NCI-H128 (cell line): ENCODE data around the gene SRPK2.

Source experiments
- DNase-seq: peaks from one replicate; lab custom pipeline; 2025; ENCODE audit not compliant: unreplicated experiment; lab: John Stamatoyannopoulos, UW

Gene SRPK2

DNA sequence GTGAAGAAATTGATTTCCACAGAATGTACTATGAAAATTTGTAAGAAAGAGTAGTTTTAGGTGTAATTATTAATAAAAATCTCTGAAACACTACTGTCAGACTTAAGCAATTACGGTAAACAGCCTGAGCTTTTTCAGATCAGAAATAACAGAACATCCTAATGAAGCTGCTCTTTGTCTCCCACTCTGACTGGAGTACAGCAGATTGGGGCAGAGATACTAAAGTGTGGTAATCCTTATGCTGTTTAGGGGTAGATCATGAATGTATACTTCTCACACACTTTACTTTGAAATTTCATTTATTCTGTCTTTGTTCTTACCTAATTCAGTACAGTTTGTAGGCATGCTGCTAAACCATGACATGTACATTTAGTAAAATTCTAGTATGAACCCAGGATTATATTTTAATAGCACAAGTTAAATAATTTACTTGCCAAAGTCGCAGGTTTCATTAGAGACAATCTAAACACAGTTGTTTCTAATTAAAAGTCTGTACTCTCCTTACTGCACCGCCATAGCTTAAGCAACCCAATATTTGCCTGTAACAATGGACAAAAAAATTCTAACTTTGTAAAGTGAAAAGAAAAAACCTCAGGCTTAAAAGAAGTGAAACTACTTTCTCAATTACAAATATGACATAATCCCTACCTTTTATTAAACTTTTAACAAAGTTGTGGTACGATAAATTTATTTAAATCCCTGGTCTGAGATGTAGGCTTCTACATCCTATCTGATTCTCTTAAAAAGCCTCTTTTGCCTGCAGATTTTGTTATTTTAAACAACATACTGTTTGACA is 286.0 kb downstream of the SRPK2 start:
- DNase-seq: no peak

- DNase-seq: no peak
Measured at GRCh38 chr7:105101864-105102263, 286.9 kb downstream of the SRPK2 start.

- DNase-seq: no peak
Measured at GRCh38 chr7:105098863-105099515, 289.7 kb downstream of the SRPK2 start.

DNA sequence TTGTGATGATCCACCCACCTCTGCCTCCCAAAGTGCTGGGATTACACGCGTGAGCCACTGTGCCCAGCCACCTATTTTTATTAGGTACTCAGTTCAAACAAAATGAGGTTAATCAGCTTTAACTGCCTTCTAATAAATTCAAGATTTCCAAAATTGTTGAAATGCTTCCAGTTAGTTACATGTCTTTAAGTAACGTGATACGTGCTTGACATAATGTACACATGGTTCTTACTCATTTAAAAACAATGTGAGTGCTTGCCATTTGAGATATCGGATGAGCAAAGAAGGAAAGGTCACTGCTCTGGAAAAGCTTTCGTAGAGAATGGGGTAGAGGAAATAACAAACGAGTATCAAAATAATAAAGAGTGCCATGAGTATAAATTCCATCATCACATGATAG is 291.1 kb downstream of the SRPK2 start:
- no peak for DNase-seq

DNA sequence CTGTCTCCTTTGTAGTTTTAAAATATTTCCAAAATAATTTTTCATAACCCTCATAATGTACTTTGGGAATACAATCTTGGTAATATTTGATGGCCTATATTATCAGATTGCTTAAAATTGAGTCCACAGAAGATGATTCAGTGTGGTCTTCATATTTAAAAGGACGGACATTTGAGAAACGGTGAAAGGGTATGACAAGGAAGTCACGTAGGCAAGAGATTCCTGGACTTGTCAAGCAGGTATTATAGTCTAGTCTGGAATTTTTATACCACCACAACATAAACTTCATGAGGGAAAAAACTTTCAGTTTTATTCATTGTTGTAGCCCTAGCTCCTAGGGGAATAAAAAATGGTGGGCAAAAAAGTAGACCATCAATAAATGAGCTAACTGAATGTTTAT is 292.4 kb downstream of the SRPK2 start:
- no peak for DNase-seq

DNA sequence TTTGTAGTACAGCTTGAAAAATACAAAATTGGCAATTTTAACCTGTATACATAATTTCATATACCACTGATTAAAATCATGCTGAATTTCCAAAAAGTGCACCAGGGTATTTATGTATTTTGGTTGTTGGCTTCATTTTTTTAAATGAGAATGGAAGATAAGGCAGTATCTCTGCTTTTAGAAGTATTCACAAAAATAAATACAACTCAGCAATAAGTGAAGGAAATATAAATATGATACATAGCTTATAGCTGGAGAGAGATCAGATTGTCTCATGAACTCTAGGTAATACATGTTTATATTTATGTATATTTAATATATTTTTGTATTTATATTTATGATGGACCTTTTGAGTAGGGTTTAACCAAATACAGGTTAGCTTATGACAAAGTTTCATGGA is 293.8 kb downstream of the SRPK2 start:
- no peak for DNase-seq

- no peak for DNase-seq
Measured at GRCh38 chr7:105088456-105088855, 300.3 kb downstream of the SRPK2 start.

GRCh38 chr7:105087981-105088380 is 300.7 kb downstream of the SRPK2 start:
- DNase-seq: no peak

DNA sequence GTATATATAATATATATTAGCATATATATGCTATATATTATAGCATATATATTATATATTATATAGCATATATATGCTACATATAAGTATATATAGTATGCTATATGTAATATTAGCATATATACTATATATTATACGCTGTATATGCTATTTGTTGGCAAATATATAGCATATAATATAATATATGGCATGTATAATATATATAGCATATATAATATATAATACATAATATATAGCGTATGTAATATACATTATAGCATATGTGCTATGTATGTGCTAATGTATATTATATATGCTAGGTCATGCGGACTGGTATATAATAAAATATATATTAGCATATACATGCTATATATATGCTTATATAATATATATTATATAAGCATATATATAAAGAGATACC is 301.9 kb downstream of the SRPK2 start:
- DNase-seq: no peak

DNA sequence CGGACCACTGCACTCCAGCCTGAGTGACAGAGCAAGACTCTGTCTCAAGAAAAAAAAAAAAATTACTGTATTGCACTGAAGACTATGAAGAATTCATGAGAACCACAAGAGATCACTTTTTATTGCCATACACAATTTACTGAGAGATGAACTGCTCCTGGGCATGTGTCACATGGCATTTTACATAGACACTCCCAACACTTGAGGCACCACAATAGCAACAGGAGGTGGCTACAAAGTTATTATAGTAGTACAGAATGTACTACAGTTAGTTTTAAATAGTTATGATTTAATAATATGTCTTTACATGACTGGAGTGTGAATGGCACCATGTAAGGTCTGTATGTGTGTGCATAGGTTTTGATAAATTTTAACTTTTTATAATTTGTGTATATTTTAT is 304.1 kb downstream of the SRPK2 start:
- DNase-seq: no peak

DNA sequence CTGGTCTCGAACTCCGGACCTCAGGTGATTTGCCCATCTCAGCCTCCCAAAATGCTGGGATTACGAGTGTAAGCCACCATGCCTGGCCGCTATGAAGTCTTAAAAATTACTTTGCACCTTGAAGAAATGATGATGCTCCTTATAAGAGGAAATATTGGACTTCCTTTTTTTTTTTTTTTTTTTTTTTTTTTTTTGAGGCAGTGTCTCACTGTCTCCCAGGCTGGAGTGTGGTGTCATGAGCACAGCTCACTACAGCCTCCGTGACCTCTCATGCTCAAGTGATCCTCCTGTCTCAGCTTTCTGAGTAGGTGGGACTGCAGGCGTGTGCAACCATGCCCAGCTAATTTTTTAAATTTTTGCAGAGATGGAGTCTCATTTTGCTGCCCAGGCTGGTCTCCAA is 309.4 kb downstream of the SRPK2 start:
- DNase-seq: no peak

DNA sequence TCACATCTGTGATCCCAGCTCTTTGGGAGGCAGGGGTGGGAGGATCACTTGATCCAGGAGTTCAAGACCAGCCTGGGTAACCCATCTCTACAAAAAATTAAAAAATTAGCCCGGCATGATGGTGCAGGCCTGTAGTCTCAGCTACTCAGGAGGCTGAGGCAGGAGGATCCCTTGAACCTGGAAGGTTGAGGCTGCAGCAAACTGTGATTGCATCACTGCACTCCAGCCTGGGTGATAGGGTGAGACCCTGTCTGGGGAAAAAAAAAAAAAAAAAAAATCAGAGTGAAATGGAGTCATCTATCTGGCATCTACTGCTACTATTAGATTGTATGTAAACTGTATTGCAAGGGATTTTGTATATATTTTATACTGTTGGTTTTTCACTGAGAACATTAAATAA is 315.6 kb downstream of the SRPK2 start:
- DNase-seq: no peak

- DNase-seq: no peak
Measured at GRCh38 chr7:105068886-105069285, 319.8 kb downstream of the SRPK2 start.

- no peak for DNase-seq
Measured at GRCh38 chr7:105067691-105068090, 321.0 kb downstream of the SRPK2 start.
